ENCODE data around the gene ZNF410. TPM values are rescaled to one million over a fixed set of nuclear protein-coding genes. Genes with fewer than 3 reads are reported as not detected.

Gene ZNF410
- total and polyA plus RNA-seq, 2 of the 13 experiments (the other 11 are each of a cell fraction or from before 2014, with no cell fraction given): 19.2 to 44.3 TPM

DNA sequence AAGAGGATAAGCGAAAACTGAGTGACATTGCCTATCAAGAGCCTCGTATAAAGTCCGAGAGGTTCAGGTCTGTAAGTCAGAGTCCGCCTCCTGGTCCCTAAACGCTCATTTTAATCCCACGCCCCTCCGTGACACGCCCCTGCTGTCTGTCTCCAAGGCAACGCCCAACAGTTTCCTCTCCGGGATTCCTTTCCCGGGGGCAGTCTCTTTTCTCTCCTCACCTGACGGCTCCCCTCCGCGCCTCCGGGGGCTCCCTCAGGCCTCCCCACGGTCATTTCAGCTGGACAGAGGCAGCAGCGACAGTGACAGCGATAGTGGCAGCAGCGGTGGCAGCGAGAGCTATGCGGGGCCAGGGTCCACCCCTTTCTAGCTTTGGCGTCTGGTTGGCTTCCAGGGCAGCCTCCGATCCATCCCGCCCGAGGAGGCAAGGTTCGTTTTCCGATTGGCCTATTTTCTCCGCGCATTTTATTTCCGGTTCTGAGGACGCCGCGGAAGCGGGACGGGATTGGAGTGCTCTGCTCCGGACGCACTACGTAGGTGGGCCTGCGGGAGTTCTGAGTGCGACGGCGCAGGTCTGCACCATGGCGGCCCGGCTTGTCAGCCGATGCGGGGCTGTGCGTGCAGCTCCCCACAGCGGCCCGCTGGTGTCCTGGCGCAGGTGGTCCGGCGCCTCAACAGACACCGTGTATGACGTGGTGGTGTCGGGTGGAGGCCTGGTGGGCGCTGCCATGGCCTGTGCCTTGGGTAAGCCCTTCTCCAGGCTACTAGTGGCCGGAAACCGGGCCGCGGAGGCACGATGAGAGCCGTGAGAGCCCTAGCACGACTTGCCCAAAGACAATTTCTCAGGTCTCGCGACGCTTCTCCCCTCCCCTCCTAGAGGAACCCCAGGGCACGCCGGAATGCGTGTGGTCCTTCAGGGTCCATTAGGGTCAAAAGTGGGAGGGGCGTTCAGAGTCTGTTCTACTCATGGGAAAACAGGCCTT lies 63.4 kb downstream of the ZNF410 start, which contains the start of the genes COQ6 and FAM161B (continued):
- TF ChIP-seq, protein P1, sequence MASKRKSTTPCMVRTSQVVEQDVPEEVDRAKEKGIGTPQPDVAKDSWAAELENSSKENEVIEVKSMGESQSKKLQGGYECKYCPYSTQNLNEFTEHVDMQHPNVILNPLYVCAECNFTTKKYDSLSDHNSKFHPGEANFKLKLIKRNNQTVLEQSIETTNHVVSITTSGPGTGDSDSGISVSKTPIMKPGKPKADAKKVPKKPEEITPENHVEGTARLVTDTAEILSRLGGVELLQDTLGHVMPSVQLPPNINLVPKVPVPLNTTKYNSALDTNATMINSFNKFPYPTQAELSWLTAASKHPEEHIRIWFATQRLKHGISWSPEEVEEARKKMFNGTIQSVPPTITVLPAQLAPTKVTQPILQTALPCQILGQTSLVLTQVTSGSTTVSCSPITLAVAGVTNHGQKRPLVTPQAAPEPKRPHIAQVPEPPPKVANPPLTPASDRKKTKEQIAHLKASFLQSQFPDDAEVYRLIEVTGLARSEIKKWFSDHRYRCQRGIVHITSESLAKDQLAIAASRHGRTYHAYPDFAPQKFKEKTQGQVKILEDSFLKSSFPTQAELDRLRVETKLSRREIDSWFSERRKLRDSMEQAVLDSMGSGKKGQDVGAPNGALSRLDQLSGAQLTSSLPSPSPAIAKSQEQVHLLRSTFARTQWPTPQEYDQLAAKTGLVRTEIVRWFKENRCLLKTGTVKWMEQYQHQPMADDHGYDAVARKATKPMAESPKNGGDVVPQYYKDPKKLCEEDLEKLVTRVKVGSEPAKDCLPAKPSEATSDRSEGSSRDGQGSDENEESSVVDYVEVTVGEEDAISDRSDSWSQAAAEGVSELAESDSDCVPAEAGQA (IDR thresholded peaks at IDR 0.05; ENCODE audit: low read depth): peak; percentile 46
- TF ChIP-seq, protein P1 (CRISPR knock-in tag; IDR thresholded peaks at IDR 0.05; ENCODE audit: borderline replicate concordance): no peak
- no peak; the same call in 1 of the 2 replicates for TF ChIP-seq ESRRA (CRISPR knock-in tag; IDR thresholded peaks at IDR 0.05; ENCODE audit: low read depth)
- TF ChIP-seq, protein P2, sequence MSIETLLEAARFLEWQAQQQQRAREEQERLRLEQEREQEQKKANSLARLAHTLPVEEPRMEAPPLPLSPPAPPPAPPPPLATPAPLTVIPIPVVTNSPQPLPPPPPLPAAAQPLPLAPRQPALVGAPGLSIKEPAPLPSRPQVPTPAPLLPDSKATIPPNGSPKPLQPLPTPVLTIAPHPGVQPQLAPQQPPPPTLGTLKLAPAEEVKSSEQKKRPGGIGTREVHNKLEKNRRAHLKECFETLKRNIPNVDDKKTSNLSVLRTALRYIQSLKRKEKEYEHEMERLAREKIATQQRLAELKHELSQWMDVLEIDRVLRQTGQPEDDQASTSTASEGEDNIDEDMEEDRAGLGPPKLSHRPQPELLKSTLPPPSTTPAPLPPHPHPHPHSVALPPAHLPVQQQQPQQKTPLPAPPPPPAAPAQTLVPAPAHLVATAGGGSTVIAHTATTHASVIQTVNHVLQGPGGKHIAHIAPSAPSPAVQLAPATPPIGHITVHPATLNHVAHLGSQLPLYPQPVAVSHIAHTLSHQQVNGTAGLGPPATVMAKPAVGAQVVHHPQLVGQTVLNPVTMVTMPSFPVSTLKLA (IDR thresholded peaks at IDR 0.05): peak; percentile 42; the same call in 1 of the 2 replicates

Data from HepG2 (cell line).